HCT116 (cell line): Measurements from ENCODE around the gene HSBP1. TPM values are rescaled to one million over a fixed set of nuclear protein-coding genes. Genes with fewer than 3 reads are reported as not detected.

Source experiments
- ATAC-seq: fragments of 200-7000 bp; cut with Tn5 transposase; 2 replicates; pipeline ENCODE4 v1.9.1; 2020; ENCODE audit warnings: mild to moderate bottlenecking, moderate library complexity
- BruUV-seq: library from RNA; stranded (reverse); fragments of 400-500 nt; replicated peaks from 2 replicates; lab custom pipeline; 2021; lab: Mats Ljungman, UMichigan
- CTCF ChIA-PET: fragments of 300-600 bp; sonication (Branson Sonifier 250); formaldehyde crosslinking; loops from one replicate; lab custom pipeline; 2021; ENCODE audit warnings: antibody characterized with exemption; lab: Charles Lee
- POLR2A ChIA-PET: fragments of 300-600, 350-600 bp; sonication (Branson Sonifier 250); formaldehyde crosslinking; loops from one replicate; lab custom pipeline; 2021; ENCODE audit warnings: antibody characterized with exemption; lab: Charles Lee
- RAD21 ChIA-PET, 2 experiments: fragments of 300-600 bp; sonication (Branson Sonifier 250); formaldehyde crosslinking; loops; one replicate each; lab custom pipeline; 2023; ENCODE audit warnings: low total read pairs in 2 of 2; ENCODE audit not compliant: uncharacterized antibody in 2 of 2, unreplicated experiment in 2 of 2, low non-redundant PET in 1 of 2; lab: Charles Lee
- DNase-seq: peaks from one replicate; pipeline ENCODE4 v3.0.0-alpha.2; 2010; ENCODE audit warnings: low read depth, low spot score
- H2AFZ ChIP-seq: fragments of 200-600 bp; shearing (Covaris generic), sonication (generic); 2 replicates; pipeline ENCODE4 v1.6.1; 2017; ENCODE audit warnings: low read depth, mixed run types, mixed read lengths, antibody characterized with exemption, low read length; ENCODE audit not compliant: poor library complexity, severe bottlenecking
- H3K27ac ChIP-seq: 2 replicates; pipeline ENCODE4 v1.5.1; 2012; ENCODE audit warnings: low read depth, low read length
- H3K27me3 ChIP-seq: fragments of 200-600 bp; sonication (generic); 2 replicates; pipeline ENCODE4 v1.6.1; 2016; ENCODE audit warnings: mixed run types, low read length, mixed read lengths; ENCODE audit not compliant: insufficient read depth
- H3K36me3 ChIP-seq, 2 experiments: fragments of 200-500 bp in 1 of 2; fragments of 200-600 bp in 1 of 2; sonication (Bioruptor generic) in 1 of 2; sonication (generic) in 1 of 2; 2 replicates each; pipeline versions ENCODE4 v1.5.1 to v1.6.1; 2014 to 2016; ENCODE audit warnings: low read length in 2 of 2, inconsistent platforms in 1 of 2, mixed read lengths in 1 of 2, mixed run types in 1 of 2; ENCODE audit not compliant: insufficient read depth in 2 of 2, control insufficient read depth in 1 of 2
- H3K4me1 ChIP-seq, 2 experiments: fragments of 200-600 bp in 1 of 2; sonication (generic) in 1 of 2; 2 replicates each; pipeline versions ENCODE4 v1.5.1 to v1.6.1; 2012 to 2017; ENCODE audit warnings: low read length in 2 of 2, inconsistent platforms in 1 of 2, mild to moderate bottlenecking in 1 of 2, mixed read lengths in 1 of 2, mixed run types in 1 of 2, moderate library complexity in 1 of 2; ENCODE audit not compliant: insufficient read depth in 2 of 2, control insufficient read depth in 1 of 2
- H3K4me2 ChIP-seq: fragments of 200-600 bp; sonication (generic); 2 replicates; pipeline ENCODE4 v1.6.1; 2017; ENCODE audit warnings: mixed run types, low read length, mixed read lengths
- H3K4me3 ChIP-seq, 2 experiments: fragments of 200-600 bp in 1 of 2; sonication (generic) in 1 of 2; replicated peaks in 1 of 2; 2 replicates each; pipeline ENCODE4 v1.5.1; 2011 to 2016; ENCODE audit warnings: low read length in 2 of 2, control low read depth in 1 of 2, low read depth in 1 of 2, mild to moderate bottlenecking in 1 of 2, mixed read lengths in 1 of 2, mixed run types in 1 of 2
- H3K79me2 ChIP-seq: fragments of 200-600 bp; sonication (generic); 2 replicates; pipeline ENCODE4 v1.6.1; 2017; ENCODE audit warnings: mild to moderate bottlenecking, mixed run types, low read length, moderate library complexity, mixed read lengths; ENCODE audit not compliant: insufficient read depth
- H3K9ac ChIP-seq: fragments of 200-600 bp; sonication (generic); 2 replicates; pipeline ENCODE4 v1.6.1; 2016; ENCODE audit warnings: low read length, mixed read lengths
- H3K9me2 ChIP-seq: fragments of 200-600 bp; sonication (generic), shearing (Covaris generic); 2 replicates; pipeline ENCODE4 v1.6.1; 2017; ENCODE audit warnings: mixed run types, mild to moderate bottlenecking, moderate library complexity; ENCODE audit not compliant: insufficient read depth
- H3K9me3 ChIP-seq, 2 experiments: fragments of 200-500 bp in 1 of 2; fragments of 200-600 bp in 1 of 2; sonication (Bioruptor generic) in 1 of 2; sonication (generic) in 1 of 2; 2 replicates each; pipeline ENCODE4 v1.6.1; 2014 to 2017; ENCODE audit warnings: low read length in 2 of 2, mixed read lengths in 2 of 2, inconsistent platforms in 1 of 2, low read depth in 1 of 2, mild to moderate bottlenecking in 1 of 2, mixed run types in 1 of 2, moderate library complexity in 1 of 2; ENCODE audit not compliant: control insufficient read depth in 1 of 2, insufficient read depth in 1 of 2
- H4K20me1 ChIP-seq: fragments of 200-600 bp; sonication (generic), shearing (Covaris generic); 2 replicates; pipeline ENCODE4 v1.6.1; 2017; ENCODE audit warnings: mixed run types, mild to moderate bottlenecking, moderate library complexity; ENCODE audit not compliant: insufficient read depth
- CBX3 ChIP-seq: IDR thresholded peaks from 2 replicates; pipeline ENCODE4 v1.6.1; 2012; ENCODE audit warnings: low read depth
- CEBPB ChIP-seq: IDR thresholded peaks from 2 replicates; pipeline ENCODE4 v1.6.1; 2012; ENCODE audit warnings: low read depth
- EGR1 ChIP-seq: IDR thresholded peaks from 2 replicates; pipeline ENCODE4 v1.6.1; 2012; ENCODE audit warnings: low read depth
- ELF1 ChIP-seq: IDR thresholded peaks from 2 replicates; pipeline ENCODE4 v1.6.1; 2012; ENCODE audit warnings: low read depth, borderline replicate concordance
- EZH2 ChIP-seq: fragments of 200-600 bp; sonication (generic); IDR thresholded peaks from 2 replicates; pipeline ENCODE4 v1.6.1; 2017; ENCODE audit warnings: antibody characterized with exemption, mixed run types
- FOSL1 ChIP-seq: IDR thresholded peaks from 2 replicates; pipeline ENCODE4 v1.6.1; 2012; ENCODE audit warnings: low read depth
- MAX ChIP-seq: IDR thresholded peaks from 2 replicates; pipeline ENCODE4 v1.6.1; 2012
- POLR2A ChIP-seq: IDR thresholded peaks from 2 replicates; pipeline ENCODE4 v1.7.0; 2011; ENCODE audit warnings: borderline replicate concordance; ENCODE audit not compliant: insufficient read depth, insufficient read length; ENCODE audit errors: extremely low read depth
- POLR2AphosphoS5 ChIP-seq: IDR thresholded peaks from 2 replicates; pipeline ENCODE4 v1.6.1; 2011; ENCODE audit warnings: mild to moderate bottlenecking, low read depth, low read length, moderate library complexity
- REST ChIP-seq: IDR thresholded peaks from 2 replicates; pipeline ENCODE4 v1.6.1; 2012; ENCODE audit warnings: low read depth
- SIN3A ChIP-seq: IDR thresholded peaks from 2 replicates; pipeline ENCODE4 v1.6.1; 2012; ENCODE audit warnings: low read depth
- SRF ChIP-seq: IDR thresholded peaks from 2 replicates; pipeline ENCODE4 v1.6.1; 2012; ENCODE audit warnings: low read depth
- TCF7L2 ChIP-seq: IDR thresholded peaks from 2 replicates; pipeline ENCODE4 v1.7.0; 2011; ENCODE audit warnings: borderline replicate concordance, inconsistent platforms; ENCODE audit not compliant: insufficient read depth, insufficient read length; ENCODE audit errors: extremely low read depth
- YY1 ChIP-seq: IDR thresholded peaks from 2 replicates; pipeline ENCODE4 v1.6.1; 2011; ENCODE audit warnings: low read length, low read depth, moderate library complexity, mild to moderate bottlenecking; ENCODE audit not compliant: insufficient replicate concordance; ENCODE audit errors: extremely low read depth
- ZBTB33 ChIP-seq: IDR thresholded peaks from 2 replicates; pipeline ENCODE4 v1.6.1; 2011; ENCODE audit warnings: mild to moderate bottlenecking, low read length, moderate library complexity; ENCODE audit not compliant: insufficient replicate concordance; ENCODE audit errors: extremely low read depth
- intact Hi-C: fragments of 100-400 bp; cut with micrococcal nuclease; formaldehyde crosslinking; loops from 2 replicates; pipeline ENCODE4 v1.10.0; 2022
- total RNA-seq: library from RNA; stranded (reverse); gene quantifications from one replicate; pipeline ENCODE4 v1.2.1, GENCODE V29; 2021; ENCODE audit not compliant: unreplicated experiment

The HSBP1 gene
- total RNA-seq, 1 experiment from 2014 or later: 270 TPM

- H4K20me1 ChIP-seq: no peaks in the 10 kb centered on the region
- no peak overlapping the region for H3K9ac ChIP-seq
- no peaks in the 10 kb centered on the region for H3K9me2 ChIP-seq
- no peak for ATAC-seq
- CTCF ChIA-PET: no interaction called here
- H3K27ac ChIP-seq: no peak overlapping the region
- H3K27me3 ChIP-seq: peaks cover 27% of the 10 kb centered on the region
- intact Hi-C loops: no loop called here
- no TSS peak for BruUV-seq
- no peaks in the 10 kb centered on the region for H3K9me3 ChIP-seq
- no peaks in the 10 kb centered on the region for H3K4me1 ChIP-seq
- POLR2A ChIA-PET: no interaction called here
- no peak overlapping the region for H3K4me2 ChIP-seq
- H3K4me3 ChIP-seq: no peak overlapping the region
- no peaks in the 10 kb centered on the region for H3K36me3 ChIP-seq
- TF ChIP-seq EGR1 (no peak), TCF7L2 (no peak), SIN3A (no peak), CEBPB (no peak), EZH2 (no peak), SRF (no peak), POLR2AphosphoS5 (no peak), YY1 (no peak), CBX3 (no peak), FOSL1 (no peak), ELF1 (no peak), ZBTB33 (no peak), REST (no peak), MAX (no peak), POLR2A (no peak)
- no peaks in the 10 kb centered on the region for H3K79me2 ChIP-seq
- RAD21 ChIA-PET: no interaction called here
- H2AFZ ChIP-seq: no peak overlapping the region
- no peak for DNase-seq
These were observed 36.4 kb upstream of the HSBP1 start for GRCh38 chr16:83771306-83771942.
